NCI-H526 treated with DMSO at 0.1 percent for 48 hours (cell line): ENCODE results near the gene GCLM.
A peak's percentile ranks its signal among the peaks of the same experiment; 100 is the strongest.

ENCODE experiments used
- DNase-seq: peaks from one replicate; lab custom pipeline; 2025; lab: John Stamatoyannopoulos, UW

The GCLM gene

GRCh38 chr1:93846206-93846991 lies 62.8 kb downstream of the GCLM start:
- peak; percentile 67 for DNase-seq

- DNase-seq: peak; percentile 42
These were observed 63.6 kb downstream of the GCLM start for GRCh38 chr1:93845538-93846205.

- DNase-seq: peak; percentile 64
These were observed 64.8 kb downstream of the GCLM start for GRCh38 chr1:93844262-93845045.

GRCh38 chr1:93842750-93843500 lies 66.3 kb downstream of the GCLM start:
- no peak for DNase-seq

- DNase-seq: no peak
These were observed 67.5 kb downstream of the GCLM start for GRCh38 chr1:93841771-93842170.

GRCh38 chr1:93840956-93841482 lies 68.2 kb downstream of the GCLM start:
- DNase-seq: no peak

GRCh38 chr1:93839753-93840152 lies 69.5 kb downstream of the GCLM start:
- no peak for DNase-seq

GRCh38 chr1:93839307-93839706 lies 69.9 kb downstream of the GCLM start:
- no peak for DNase-seq

GRCh38 chr1:93837961-93838360 lies 71.3 kb downstream of the GCLM start:
- DNase-seq: no peak
